HepG2 (cell line): ENCODE measurements around the gene NAGS. TPM values are rescaled to one million over a fixed set of nuclear protein-coding genes. Genes with fewer than 3 reads are reported as not detected.

Experiments used
- CBFB ChIP-seq: sonication (generic); formaldehyde crosslinking; IDR thresholded peaks from 2 replicates; pipeline ENCODE4 v1.4.0; 2020; ENCODE audit warnings: missing genetic modification reagents
- FOXP1 ChIP-seq, 2 experiments: fragments of 450-650 bp in 1 of 2; IDR thresholded peaks; 2 replicates each; pipeline ENCODE4 v1.6.1; 2017 to 2018; ENCODE audit warnings: antibody characterized with exemption in 1 of 2
- HOXA9 ChIP-seq: sonication (generic); formaldehyde crosslinking; IDR thresholded peaks from 2 replicates; pipeline ENCODE4 v1.8.1; 2022; ENCODE audit warnings: missing genetic modification reagents, mild to moderate bottlenecking, moderate library complexity, borderline replicate concordance
- MYC ChIP-seq: sonication (generic); formaldehyde crosslinking; IDR thresholded peaks from 2 replicates; pipeline ENCODE4 v1.9.0; 2021; ENCODE audit warnings: missing genetic modification reagents, borderline replicate concordance
- ZMYM3 ChIP-seq: sonication (generic); formaldehyde crosslinking; IDR thresholded peaks from 2 replicates; pipeline ENCODE4 v1.5.1; 2020; ENCODE audit warnings: mild to moderate bottlenecking, missing genetic modification reagents
- ZNF317 ChIP-seq: sonication (generic); formaldehyde crosslinking; IDR thresholded peaks from 2 replicates; pipeline ENCODE4 v1.5.0; 2020; ENCODE audit warnings: mild to moderate bottlenecking, missing genetic modification reagents
- ZNF549 ChIP-seq: sonication (generic); formaldehyde crosslinking; IDR thresholded peaks from 2 replicates; pipeline ENCODE4 v1.5.0; 2020; ENCODE audit warnings: missing genetic modification reagents
- ZNF615 ChIP-seq: sonication (generic); formaldehyde crosslinking; IDR thresholded peaks from 2 replicates; pipeline ENCODE4 v1.5.0; 2020; ENCODE audit warnings: mild to moderate bottlenecking, missing genetic modification reagents, borderline replicate concordance
- ZSCAN25 ChIP-seq: sonication (generic); formaldehyde crosslinking; IDR thresholded peaks from 2 replicates; pipeline ENCODE4 v1.8.0; 2022; ENCODE audit warnings: mild to moderate bottlenecking, missing genetic modification reagents
- polyA plus RNA-seq, 8 experiments: library from polyadenylated mRNA; depleted of rRNA in 3 of 8; stranded (reverse) in 7 of 8; unstranded in 1 of 8; fragments of >200 nt; fragmentation: Illumina TruSeq in 4 of 8; extraction: Trizol in 4 of 8; gene quantifications; 2 replicates each; pipeline versions ENCODE4 v1.2.1 to v1.2.3, GENCODE V29; 2011 to 2016; ENCODE audit warnings: low read depth in 4 of 8, missing spikeins in 1 of 8, mixed read lengths in 1 of 8; ENCODE audit not compliant: insufficient read depth in 1 of 8
- total RNA-seq, 5 experiments: library from RNA; depleted of rRNA; stranded (reverse); fragments of >200 nt; fragmentation: Illumina TruSeq; extraction: Trizol; gene quantifications; 2 replicates each; pipeline ENCODE4 v1.2.3, GENCODE V29; 2016; ENCODE audit warnings: low read depth in 1 of 5
- TF ChIP-seq, protein P1 (sequence below): sonication (generic); formaldehyde crosslinking; IDR thresholded peaks from 2 replicates; pipeline ENCODE4 v1.9.0; 2021; ENCODE audit warnings: missing genetic modification reagents, mild to moderate bottlenecking, borderline replicate concordance
- TF ChIP-seq, protein P2 (sequence below): sonication (generic); formaldehyde crosslinking; IDR thresholded peaks from 2 replicates; pipeline ENCODE4 v1.5.1; 2020; ENCODE audit warnings: mild to moderate bottlenecking, missing genetic modification reagents, moderate library complexity
- TF ChIP-seq, protein P3 (sequence below): sonication (generic); formaldehyde crosslinking; IDR thresholded peaks from 2 replicates; pipeline ENCODE4 v1.5.0; 2020; ENCODE audit warnings: missing genetic modification reagents
- TF ChIP-seq, protein P4 (sequence below): sonication (generic); formaldehyde crosslinking; IDR thresholded peaks from one replicate; pipeline ENCODE4 v1.5.1; 2020; ENCODE audit warnings: mild to moderate bottlenecking, missing genetic modification reagents; ENCODE audit errors: not compliant biosample characterization
- TF ChIP-seq, protein P5 (sequence below): sonication (generic); formaldehyde crosslinking; IDR thresholded peaks from 2 replicates; pipeline ENCODE4 v1.5.0; 2020; ENCODE audit warnings: missing genetic modification reagents
- TF ChIP-seq, protein P6 (sequence below): IDR thresholded peaks from 2 replicates; pipeline ENCODE4 v1.6.1; 2016; ENCODE audit warnings: low read depth, borderline replicate concordance
- TF ChIP-seq, protein P7 (sequence below): IDR thresholded peaks from 2 replicates; pipeline ENCODE4 v1.6.1; 2012; ENCODE audit warnings: inconsistent platforms

The NAGS gene
- total and polyA plus RNA-seq, 2 of the 13 experiments (the other 11 are each of a cell fraction or from before 2014, with no cell fraction given), result 4.3 to 5.1 TPM

DNA sequence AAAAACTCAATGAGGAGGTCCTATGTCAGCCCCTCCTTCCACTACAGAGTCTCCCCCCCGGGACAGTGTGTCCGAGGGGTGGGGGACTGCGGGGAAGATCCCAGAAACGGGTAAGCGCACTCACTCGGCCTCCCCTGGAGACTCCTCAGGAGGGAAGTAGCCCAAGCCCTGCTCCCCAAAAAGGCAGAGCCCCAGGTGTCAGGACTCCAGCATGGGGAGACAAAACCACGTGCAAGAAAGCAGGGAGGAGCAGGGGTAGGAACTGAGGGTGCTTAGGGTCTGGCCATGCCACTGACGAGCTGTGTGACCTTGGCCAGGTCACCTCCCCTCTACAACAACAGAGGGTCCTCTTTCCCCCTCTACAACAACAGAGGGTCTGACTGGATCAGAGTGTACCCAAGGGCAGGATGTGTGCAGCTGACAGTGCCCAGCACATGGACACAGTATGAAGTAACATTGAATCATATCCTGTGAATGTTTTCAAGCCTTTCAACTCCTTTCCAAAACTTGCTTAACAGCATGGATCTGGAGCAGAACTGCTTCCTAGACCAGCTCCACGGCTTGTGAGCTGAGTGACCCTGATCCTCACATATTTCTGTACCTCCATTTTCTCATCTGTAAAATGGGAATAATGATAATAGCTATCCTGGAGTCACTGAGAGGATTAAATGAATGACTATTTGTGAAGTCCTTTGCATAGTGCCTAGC, 2.1 kb upstream of the NAGS start (continued):
- TF ChIP-seq, protein P1, sequence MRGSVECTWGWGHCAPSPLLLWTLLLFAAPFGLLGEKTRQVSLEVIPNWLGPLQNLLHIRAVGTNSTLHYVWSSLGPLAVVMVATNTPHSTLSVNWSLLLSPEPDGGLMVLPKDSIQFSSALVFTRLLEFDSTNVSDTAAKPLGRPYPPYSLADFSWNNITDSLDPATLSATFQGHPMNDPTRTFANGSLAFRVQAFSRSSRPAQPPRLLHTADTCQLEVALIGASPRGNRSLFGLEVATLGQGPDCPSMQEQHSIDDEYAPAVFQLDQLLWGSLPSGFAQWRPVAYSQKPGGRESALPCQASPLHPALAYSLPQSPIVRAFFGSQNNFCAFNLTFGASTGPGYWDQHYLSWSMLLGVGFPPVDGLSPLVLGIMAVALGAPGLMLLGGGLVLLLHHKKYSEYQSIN (CRISPR knock-in tag), result no peak
- TF ChIP-seq, protein P2, sequence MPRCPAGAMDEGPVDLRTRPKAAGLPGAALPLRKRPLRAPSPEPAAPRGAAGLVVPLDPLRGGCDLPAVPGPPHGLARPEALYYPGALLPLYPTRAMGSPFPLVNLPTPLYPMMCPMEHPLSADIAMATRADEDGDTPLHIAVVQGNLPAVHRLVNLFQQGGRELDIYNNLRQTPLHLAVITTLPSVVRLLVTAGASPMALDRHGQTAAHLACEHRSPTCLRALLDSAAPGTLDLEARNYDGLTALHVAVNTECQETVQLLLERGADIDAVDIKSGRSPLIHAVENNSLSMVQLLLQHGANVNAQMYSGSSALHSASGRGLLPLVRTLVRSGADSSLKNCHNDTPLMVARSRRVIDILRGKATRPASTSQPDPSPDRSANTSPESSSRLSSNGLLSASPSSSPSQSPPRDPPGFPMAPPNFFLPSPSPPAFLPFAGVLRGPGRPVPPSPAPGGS, result no peak
- TF ChIP-seq MYC (CRISPR knock-in tag), result peak; percentile 71
- peak; percentile 99 for TF ChIP-seq ZMYM3 (CRISPR knock-in tag)
- TF ChIP-seq, protein P3, sequence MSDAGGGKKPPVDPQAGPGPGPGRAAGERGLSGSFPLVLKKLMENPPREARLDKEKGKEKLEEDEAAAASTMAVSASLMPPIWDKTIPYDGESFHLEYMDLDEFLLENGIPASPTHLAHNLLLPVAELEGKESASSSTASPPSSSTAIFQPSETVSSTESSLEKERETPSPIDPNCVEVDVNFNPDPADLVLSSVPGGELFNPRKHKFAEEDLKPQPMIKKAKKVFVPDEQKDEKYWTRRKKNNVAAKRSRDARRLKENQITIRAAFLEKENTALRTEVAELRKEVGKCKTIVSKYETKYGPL (CRISPR knock-in tag), result no peak
- TF ChIP-seq ZNF615, result no peak
- peak; percentile 84 for TF ChIP-seq ZSCAN25 (CRISPR knock-in tag)
- TF ChIP-seq FOXP1 (IDR thresholded peaks at IDR 0.05), result no peak
- TF ChIP-seq FOXP1 (CRISPR knock-in tag; IDR thresholded peaks at IDR 0.05), result 0 out of 2 replicates have a peak, but pooled peaks have one; percentile 20
- TF ChIP-seq, protein P4, sequence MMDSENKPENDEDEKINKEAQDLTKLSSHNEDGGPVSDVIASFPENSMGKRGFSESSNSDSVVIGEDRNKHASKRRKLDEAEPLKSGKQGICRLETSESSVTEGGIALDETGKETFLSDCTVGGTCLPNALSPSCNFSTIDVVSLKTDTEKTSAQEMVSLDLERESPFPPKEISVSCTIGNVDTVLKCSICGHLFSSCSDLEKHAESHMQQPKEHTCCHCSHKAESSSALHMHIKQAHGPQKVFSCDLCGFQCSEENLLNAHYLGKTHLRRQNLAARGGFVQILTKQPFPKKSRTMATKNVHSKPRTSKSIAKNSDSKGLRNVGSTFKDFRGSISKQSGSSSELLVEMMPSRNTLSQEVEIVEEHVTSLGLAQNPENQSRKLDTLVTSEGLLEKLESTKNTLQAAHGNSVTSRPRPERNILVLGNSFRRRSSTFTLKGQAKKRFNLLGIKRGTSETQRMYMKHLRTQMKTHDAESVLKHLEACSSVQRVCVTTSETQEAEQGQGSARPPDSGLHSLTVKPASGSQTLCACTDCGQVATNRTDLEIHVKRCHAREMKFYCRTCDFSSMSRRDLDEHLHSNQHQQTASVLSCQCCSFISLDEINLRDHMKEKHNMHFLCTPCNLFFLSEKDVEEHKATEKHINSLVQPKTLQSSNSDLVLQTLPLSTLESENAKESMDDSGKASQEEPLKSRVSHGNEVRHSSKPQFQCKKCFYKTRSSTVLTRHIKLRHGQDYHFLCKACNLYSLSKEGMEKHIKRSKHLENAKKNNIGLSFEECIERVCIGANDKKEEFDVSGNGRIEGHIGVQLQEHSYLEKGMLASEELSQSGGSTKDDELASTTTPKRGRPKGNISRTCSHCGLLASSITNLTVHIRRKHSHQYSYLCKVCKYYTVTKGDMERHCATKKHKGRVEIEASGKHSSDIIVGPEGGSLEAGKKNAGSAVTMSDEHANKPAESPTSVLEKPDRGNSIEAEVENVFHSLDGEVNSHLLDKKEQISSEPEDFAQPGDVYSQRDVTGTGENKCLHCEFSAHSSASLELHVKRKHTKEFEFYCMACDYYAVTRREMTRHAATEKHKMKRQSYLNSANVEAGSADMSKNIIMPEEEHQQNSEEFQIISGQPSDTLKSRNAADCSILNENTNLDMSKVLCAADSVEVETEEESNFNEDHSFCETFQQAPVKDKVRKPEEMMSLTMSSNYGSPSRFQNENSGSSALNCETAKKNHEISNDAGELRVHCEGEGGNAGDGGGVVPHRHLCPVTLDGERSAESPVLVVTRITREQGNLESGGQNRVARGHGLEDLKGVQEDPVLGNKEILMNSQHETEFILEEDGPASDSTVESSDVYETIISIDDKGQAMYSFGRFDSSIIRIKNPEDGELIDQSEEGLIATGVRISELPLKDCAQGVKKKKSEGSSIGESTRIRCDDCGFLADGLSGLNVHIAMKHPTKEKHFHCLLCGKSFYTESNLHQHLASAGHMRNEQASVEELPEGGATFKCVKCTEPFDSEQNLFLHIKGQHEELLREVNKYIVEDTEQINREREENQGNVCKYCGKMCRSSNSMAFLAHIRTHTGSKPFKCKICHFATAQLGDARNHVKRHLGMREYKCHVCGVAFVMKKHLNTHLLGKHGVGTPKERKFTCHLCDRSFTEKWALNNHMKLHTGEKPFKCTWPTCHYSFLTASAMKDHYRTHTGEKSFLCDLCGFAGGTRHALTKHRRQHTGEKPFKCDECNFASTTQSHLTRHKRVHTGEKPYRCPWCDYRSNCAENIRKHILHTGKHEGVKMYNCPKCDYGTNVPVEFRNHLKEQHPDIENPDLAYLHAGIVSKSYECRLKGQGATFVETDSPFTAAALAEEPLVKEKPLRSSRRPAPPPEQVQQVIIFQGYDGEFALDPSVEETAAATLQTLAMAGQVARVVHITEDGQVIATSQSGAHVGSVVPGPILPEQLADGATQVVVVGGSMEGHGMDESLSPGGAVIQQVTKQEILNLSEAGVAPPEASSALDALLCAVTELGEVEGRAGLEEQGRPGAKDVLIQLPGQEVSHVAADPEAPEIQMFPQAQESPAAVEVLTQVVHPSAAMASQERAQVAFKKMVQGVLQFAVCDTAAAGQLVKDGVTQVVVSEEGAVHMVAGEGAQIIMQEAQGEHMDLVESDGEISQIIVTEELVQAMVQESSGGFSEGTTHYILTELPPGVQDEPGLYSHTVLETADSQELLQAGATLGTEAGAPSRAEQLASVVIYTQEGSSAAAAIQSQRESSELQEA (CRISPR knock-in tag), result no peak
- no peak for TF ChIP-seq HOXA9 (CRISPR knock-in tag)
- TF ChIP-seq, protein P5, sequence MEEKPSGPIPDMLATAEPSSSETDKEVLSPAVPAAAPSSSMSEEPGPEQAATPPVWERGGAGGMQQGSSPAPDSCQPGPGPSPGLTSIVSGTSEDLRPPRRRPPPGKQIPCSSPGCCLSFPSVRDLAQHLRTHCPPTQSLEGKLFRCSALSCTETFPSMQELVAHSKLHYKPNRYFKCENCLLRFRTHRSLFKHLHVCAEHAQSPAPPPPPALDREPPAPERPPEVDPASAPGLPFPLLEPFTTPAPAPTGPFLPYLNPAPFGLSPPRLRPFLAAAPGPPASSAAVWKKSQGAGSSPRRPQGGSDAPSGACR (CRISPR knock-in tag), result 0 out of 2 replicates have a peak, but pooled peaks have one; percentile 30
- TF ChIP-seq, protein P6, sequence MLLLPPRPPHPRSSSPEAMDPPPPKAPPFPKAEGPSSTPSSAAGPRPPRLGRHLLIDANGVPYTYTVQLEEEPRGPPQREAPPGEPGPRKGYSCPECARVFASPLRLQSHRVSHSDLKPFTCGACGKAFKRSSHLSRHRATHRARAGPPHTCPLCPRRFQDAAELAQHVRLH (CRISPR knock-in tag), result peak; percentile 94
- peak; percentile 71; the same call in 1 of the 2 replicates for TF ChIP-seq CBFB
- TF ChIP-seq ZNF317 (CRISPR knock-in tag), result peak; percentile 67; the same call in 1 of the 2 replicates
- TF ChIP-seq ZNF549 (CRISPR knock-in tag), result no peak
- TF ChIP-seq, protein P7, sequence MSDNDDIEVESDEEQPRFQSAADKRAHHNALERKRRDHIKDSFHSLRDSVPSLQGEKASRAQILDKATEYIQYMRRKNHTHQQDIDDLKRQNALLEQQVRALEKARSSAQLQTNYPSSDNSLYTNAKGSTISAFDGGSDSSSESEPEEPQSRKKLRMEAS, result peak; percentile 84
